K562 (cell line): ENCODE results near the gene KDM2A. TPM values are rescaled to one million over a fixed set of nuclear protein-coding genes. Genes with fewer than 3 reads are reported as not detected.

Source experiments
- CREB3 ChIP-seq: fragments of 450-650 bp; conservative IDR thresholded peaks from 2 replicates; pipeline ENCODE4 v1.6.1; 2016; ENCODE audit warnings: missing genetic modification characterization, low read depth, mild to moderate bottlenecking, missing compliant biosample characterization, moderate library complexity
- EP300 ChIP-seq: IDR thresholded peaks from 2 replicates; pipeline ENCODE4 v1.6.1; 2012; ENCODE audit warnings: low read length, improper control_type of control experiment
- HMGXB4 ChIP-seq: sonication (generic); formaldehyde crosslinking; IDR thresholded peaks from 2 replicates; pipeline ENCODE4 v1.8.1; 2023; ENCODE audit warnings: mild to moderate bottlenecking, missing genetic modification reagents
- HNRNPLL ChIP-seq: fragments of 200-400 bp; formaldehyde crosslinking; IDR thresholded peaks from 2 replicates; pipeline ENCODE4 v1.6.1; 2017; ENCODE audit warnings: low read length, low read depth, mild to moderate bottlenecking; ENCODE audit not compliant: poor library complexity, severe bottlenecking
- KLF13 ChIP-seq: fragments of 450-650 bp; IDR thresholded peaks from 2 replicates; pipeline ENCODE4 v1.6.1; 2016; ENCODE audit warnings: missing genetic modification characterization, low read depth, mild to moderate bottlenecking, missing compliant biosample characterization, moderate library complexity, borderline replicate concordance
- MXI1 ChIP-seq: IDR thresholded peaks from 2 replicates; pipeline ENCODE4 v1.6.1; 2011; ENCODE audit warnings: low read depth, mild to moderate bottlenecking, improper control_type of control experiment, low read length
- PBX2 ChIP-seq, 2 experiments: IDR thresholded peaks in 1 of 2; conservative IDR thresholded peaks in 1 of 2; 2 replicates each; pipeline ENCODE4 v1.6.1; 2016; ENCODE audit warnings: low read depth in 2 of 2, mild to moderate bottlenecking in 1 of 2, missing compliant biosample characterization in 1 of 2, missing genetic modification characterization in 1 of 2, moderate library complexity in 1 of 2
- PTBP1 ChIP-seq: fragments of 200-400 bp; formaldehyde crosslinking; IDR thresholded peaks from 2 replicates; pipeline ENCODE4 v1.6.1; 2017; ENCODE audit warnings: low read depth, low read length
- TEAD2 ChIP-seq: fragments of 450-650 bp; IDR thresholded peaks from 2 replicates; pipeline ENCODE4 v1.6.1; 2016; ENCODE audit warnings: missing genetic modification characterization, control low read depth, missing compliant biosample characterization
- ZNF311 ChIP-seq: fragments of 250-450 bp; sonication (Bioruptor Pico); IDR thresholded peaks from 2 replicates; pipeline ENCODE4 v1.4.0; 2020; ENCODE audit warnings: mild to moderate bottlenecking, moderate library complexity
- ZNF318 ChIP-seq, 2 experiments: fragments of 450-650 bp; IDR thresholded peaks; 2 replicates each; pipeline ENCODE4 v1.6.1; 2016; ENCODE audit warnings: mild to moderate bottlenecking in 2 of 2, borderline replicate concordance in 1 of 2, low read depth in 1 of 2, moderate library complexity in 1 of 2
- polyA plus RNA-seq, 8 experiments: library from polyadenylated mRNA; depleted of rRNA in 4 of 8; stranded (reverse) in 5 of 8; unstranded in 3 of 8; fragments of >200 nt; fragmentation: Nextera tagmentation in 2 of 8; fragmentation: Illumina TruSeq in 1 of 8; extraction: Ambion mirVana in 2 of 8; extraction: Trizol in 1 of 8; gene quantifications; 2 replicates each; pipeline versions ENCODE4 v1.2.1 to v1.2.3, GENCODE V29; 2011 to 2014; ENCODE audit warnings: inconsistent platforms in 1 of 8, missing spikeins in 1 of 8
- total RNA-seq, 7 experiments: library from RNA; depleted of rRNA in 6 of 7; stranded (reverse); fragments of >200 nt in 6 of 7; fragmentation: Illumina TruSeq in 2 of 7; extraction: Trizol in 2 of 7; gene quantifications; 2 replicates each; pipeline versions ENCODE4 v1.2.1 to v1.2.3, GENCODE V29; 2011 to 2021; ENCODE audit warnings: low replicate concordance in 1 of 7

KDM2A gene
- total and polyA plus RNA-seq, 9 of the 15 experiments (the other 6 are each of a cell fraction or from before 2014, with no cell fraction given), result 5.0 to 39.3 (median 21.3) TPM

- TF ChIP-seq PBX2 (CRISPR knock-in tag; IDR thresholded peaks at IDR 0.05; ENCODE audit: low read depth) (no peak), PBX2 (tag; conservative IDR thresholded peaks at IDR 0.05; ENCODE audit: low read depth) (peak; percentile 80), MXI1 (no peak), EP300 (no peak), TEAD2 (tag) (no peak), HMGXB4 (no peak), PTBP1 (no peak), HNRNPLL (no peak), KLF13 (no peak), CREB3 (tag) (no peak), ZNF318 (IDR thresholded peaks at IDR 0.05; ENCODE audit: borderline replicate concordance in 1 of 2, low read depth in 1 of 2) (no peak), ZNF311 (CRISPR knock-in tag) (no peak)
These were observed 2.0 kb downstream of the KDM2A start (continued) for GRCh38 chr11:67120881-67121710.
